ENCODE measurements around the gene NID1. TPM values are rescaled to one million over a fixed set of nuclear protein-coding genes. Genes with fewer than 3 reads are reported as not detected.

Gene NID1
- total RNA-seq, 3 donors from 2014 or later = 60.3 to 288 (median 154) TPM

- no peak for DNase-seq (ENCODE audit: low spot score in 2 of 2)
- Histone ChIP-seq H3K27ac (no peak overlapping the region), H3K9me3 (no peaks in the 10 kb centered on the region), H3K36me3 (no peaks in the 10 kb centered on the region), H3K4me3 (no peak overlapping the region), H3K4me1 (no peaks in the 10 kb centered on the region), H3K27me3 (no peaks in the 10 kb centered on the region)
- no peak for TF ChIP-seq POLR2AphosphoS5 (IDR thresholded peaks at IDR 0.05)
- no peak for TF ChIP-seq CTCF (IDR thresholded peaks at IDR 0.05)
- no peak for TF ChIP-seq POLR2A (IDR thresholded peaks at IDR 0.05)
- intact Hi-C loops (cut with DNase I; ENCODE audit: low total_unique reads) = no loop called here
Measured at GRCh38 chr1:235937123-235937522, 127.8 kb downstream of the NID1 start.

GRCh38 chr1:235935235-235936225 is 129.4 kb downstream of the NID1 start:
- H3K27ac ChIP-seq = peak overlapping the region; percentile 9 to 48
- H3K4me1 ChIP-seq = no peaks in the 10 kb centered on the region
- peak in 1 of 2 donors; percentile 52 for DNase-seq (ENCODE audit: low spot score in 2 of 2)
- no peaks in the 10 kb centered on the region for H3K27me3 ChIP-seq
- no peak overlapping the region for H3K4me3 ChIP-seq
- no peaks in the 10 kb centered on the region for H3K9me3 ChIP-seq
- H3K36me3 ChIP-seq = no peaks in the 10 kb centered on the region
- intact Hi-C loops (cut with DNase I; ENCODE audit: low total_unique reads) = no loop called here
- TF ChIP-seq CTCF (IDR thresholded peaks at IDR 0.05) = no peak
- TF ChIP-seq POLR2A (IDR thresholded peaks at IDR 0.05) = no peak

GRCh38 chr1:235933766-235934116 is 131.1 kb downstream of the NID1 start:
- Histone ChIP-seq H3K4me1 (no peaks in the 10 kb centered on the region), H3K9me3 (no peaks in the 10 kb centered on the region), H3K27ac (peak overlapping the region; percentile 55 to 83), H3K36me3 (no peaks in the 10 kb centered on the region), H3K27me3 (no peaks in the 10 kb centered on the region), H3K4me3 (no peak overlapping the region)
- no peak for TF ChIP-seq POLR2A (IDR thresholded peaks at IDR 0.05)
- no peak for TF ChIP-seq CTCF (IDR thresholded peaks at IDR 0.05)
- intact Hi-C loops (cut with DNase I; ENCODE audit: low total_unique reads) = no loop called here
- DNase-seq (ENCODE audit: low spot score in 2 of 2) = no peak

GRCh38 chr1:235933017-235933765 is 131.7 kb downstream of the NID1 start:
- Histone ChIP-seq H3K4me1 (no peaks in the 10 kb centered on the region), H3K27ac (peak overlapping the region; percentile 65 to 83), H3K36me3 (no peaks in the 10 kb centered on the region), H3K27me3 (no peaks in the 10 kb centered on the region), H3K4me3 (peak overlapping the region in 1 of 3 donors; percentile 15), H3K9me3 (no peaks in the 10 kb centered on the region)
- intact Hi-C loops (cut with DNase I; ENCODE audit: low total_unique reads) = no loop called here
- peak in 1 of 2 donors; percentile 57 for DNase-seq (ENCODE audit: low spot score in 2 of 2)
- TF ChIP-seq CTCF (IDR thresholded peaks at IDR 0.05) = no peak
- TF ChIP-seq POLR2A (IDR thresholded peaks at IDR 0.05) = no peak
- no peak for TF ChIP-seq POLR2AphosphoS5 (IDR thresholded peaks at IDR 0.05)

GRCh38 chr1:235932090-235932510 is 132.8 kb downstream of the NID1 start:
- no peaks in the 10 kb centered on the region for H3K9me3 ChIP-seq
- peak overlapping the region; percentile 65 to 76 for H3K27ac ChIP-seq
- TF ChIP-seq CTCF (IDR thresholded peaks at IDR 0.05) (no peak), POLR2A (IDR thresholded peaks at IDR 0.05) (no peak)
- H3K4me3 ChIP-seq = no peak overlapping the region
- no peaks in the 10 kb centered on the region for H3K36me3 ChIP-seq
- no peaks in the 10 kb centered on the region for H3K4me1 ChIP-seq
- H3K27me3 ChIP-seq = no peaks in the 10 kb centered on the region
- DNase-seq (ENCODE audit: low spot score in 2 of 2) = peak in 1 of 2 donors; percentile 50
- intact Hi-C loops (cut with DNase I; ENCODE audit: low total_unique reads) = no loop called here
